HG02885 (cell line): Measurements from ENCODE around the gene LONRF3.

Source experiments
- ATAC-seq: cut with Tn5 transposase; IDR thresholded peaks from one replicate; pipeline ENCODE4 v1.9.1; 2021; ENCODE audit warnings: mild to moderate bottlenecking; ENCODE audit not compliant: unreplicated experiment, poor library complexity

The LONRF3 gene

DNA sequence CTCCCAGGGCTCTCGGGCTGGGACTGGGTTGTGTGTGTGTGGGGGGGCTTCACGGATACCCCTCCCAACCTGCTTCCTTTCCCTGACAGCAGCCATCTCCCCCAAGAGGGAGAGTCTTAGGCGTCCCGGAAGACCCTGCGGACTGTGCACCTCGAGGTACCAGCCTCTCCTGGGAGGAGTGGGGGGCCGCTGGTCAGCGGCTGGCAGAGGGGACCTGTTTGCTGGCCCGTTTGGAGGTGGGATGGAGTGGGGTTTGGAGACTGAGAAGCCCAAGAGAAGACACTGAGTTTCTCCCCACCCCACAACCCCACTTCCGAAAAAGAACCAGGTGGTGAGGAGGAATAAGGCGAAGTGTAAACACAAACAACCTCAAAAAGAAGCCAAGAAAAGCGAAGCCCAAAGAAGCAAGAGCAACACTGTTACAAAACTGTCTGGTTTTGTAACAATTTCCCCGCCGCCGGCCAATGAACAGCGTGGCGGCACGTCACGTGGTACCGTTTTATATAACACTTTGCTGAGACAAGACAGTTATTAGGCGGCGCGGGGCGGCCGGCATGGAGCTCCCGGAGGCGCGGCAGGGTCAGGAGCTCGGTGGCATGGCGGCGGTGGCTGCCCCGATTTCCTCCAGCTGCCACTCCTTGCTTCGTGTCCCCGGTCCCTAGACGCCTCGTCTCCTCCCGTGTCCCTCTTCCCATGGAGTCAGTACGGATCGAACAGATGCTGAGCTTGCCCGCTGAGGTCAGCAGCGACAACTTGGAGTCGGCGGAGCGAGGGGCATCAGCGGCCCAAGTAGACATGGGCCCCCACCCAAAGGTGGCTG, at the start of gene LONRF3:
TSS of gene LONRF3 (plus strand) at position 531 of the 820 bp plus-strand sequence. CDS start at position 694, 163 bp downstream.
- no peak for ATAC-seq

DNA sequence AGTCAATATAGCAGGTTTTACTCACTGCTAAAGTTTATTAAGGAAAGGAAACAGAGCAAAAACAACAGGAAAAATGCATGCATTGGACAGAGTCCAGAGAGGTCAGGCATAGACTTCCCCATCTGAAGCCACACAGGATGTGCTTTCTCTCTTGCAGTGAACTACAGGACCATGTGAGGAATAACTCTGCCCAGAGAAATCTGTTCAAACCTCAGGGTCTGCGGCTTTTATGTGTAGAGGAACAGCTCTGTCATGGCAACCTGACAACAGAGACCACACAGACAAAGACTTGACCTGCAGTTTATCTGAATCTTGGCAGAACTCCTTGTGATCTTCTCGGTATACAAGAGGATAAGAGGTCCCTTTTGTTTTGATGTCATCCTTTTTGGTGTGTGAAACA, 46.3 kb upstream of the LONRF3 start:
- ATAC-seq: no peak

DNA sequence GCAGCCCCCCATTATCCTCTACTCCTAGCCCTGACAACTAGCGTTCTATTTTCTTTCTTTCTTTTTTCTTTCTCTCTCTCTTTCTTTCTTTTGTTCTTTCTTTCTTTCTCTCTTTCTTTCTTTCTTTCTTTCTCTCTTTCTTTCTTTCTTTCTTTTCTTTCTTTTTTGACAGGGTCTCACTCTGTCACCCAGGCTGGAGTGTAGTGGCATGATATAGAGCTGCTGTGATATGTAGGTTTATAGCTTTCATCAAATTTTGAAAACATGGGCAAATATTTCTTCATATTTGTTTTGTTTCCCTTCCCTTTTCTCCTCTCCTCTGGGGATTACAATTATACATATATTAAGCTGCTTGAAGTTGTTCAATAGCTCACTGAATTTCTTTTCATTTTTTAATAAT, 39.1 kb upstream of the LONRF3 start:
- ATAC-seq: no peak

DNA sequence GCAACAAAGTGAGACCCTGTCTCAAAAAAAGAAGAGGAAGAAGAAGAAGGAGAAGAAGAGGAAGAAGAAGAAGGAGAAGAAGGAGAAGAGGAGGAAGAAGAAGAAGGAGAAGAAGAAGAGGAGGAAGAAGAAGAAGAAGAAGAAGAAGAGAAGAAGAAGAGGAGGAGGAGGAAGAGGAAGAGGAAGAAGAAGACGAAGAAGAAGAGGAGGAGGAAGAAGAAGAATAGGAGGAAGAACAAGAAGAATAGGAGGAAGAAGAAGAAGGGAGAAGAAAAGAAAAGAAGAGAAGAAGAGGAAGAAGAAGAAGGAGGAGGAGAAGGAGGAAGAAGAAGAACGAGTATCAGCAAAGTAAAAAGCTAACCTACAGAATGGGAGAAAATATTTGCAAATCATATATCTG, 33.3 kb upstream of the LONRF3 start:
- no peak for ATAC-seq

DNA sequence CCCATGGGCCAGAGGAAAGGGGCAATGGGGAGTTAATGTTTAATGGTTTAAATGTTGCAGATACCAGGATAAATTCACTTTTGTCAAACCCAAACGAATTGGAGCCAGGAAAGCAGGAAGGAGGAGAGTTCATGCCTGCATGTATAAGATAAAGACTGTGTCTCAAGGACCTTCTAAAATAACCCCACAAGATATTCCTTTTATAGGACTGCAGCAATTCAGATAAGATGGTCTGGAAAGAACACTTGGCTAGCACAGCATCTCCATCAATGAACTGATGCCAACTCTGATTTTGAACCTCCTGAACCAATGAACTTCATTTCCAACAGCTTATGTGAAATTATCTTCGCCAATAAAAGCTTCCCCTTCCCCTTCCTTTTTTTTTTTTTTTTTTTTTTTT, 31.3 kb upstream of the LONRF3 start:
- no peak for ATAC-seq

DNA sequence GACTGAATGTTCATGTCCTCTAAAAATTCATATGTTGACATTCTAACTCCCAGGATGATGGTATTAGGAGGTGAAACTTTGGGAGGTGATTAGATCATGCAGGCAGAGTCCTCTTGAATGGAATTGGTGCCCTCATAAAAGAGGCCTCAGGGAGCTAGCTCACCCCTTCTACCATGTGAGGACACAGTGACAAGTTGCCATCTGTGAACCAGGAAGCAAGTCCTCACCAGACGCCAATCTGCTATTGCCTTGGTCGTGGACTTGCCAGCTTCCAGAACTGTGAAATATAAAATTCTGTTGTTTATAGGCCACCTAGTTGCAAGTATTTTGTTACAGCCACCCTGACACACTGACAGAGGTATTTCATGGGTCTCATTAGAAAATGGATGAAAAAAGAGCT, 28.5 kb upstream of the LONRF3 start:
- no peak for ATAC-seq

DNA sequence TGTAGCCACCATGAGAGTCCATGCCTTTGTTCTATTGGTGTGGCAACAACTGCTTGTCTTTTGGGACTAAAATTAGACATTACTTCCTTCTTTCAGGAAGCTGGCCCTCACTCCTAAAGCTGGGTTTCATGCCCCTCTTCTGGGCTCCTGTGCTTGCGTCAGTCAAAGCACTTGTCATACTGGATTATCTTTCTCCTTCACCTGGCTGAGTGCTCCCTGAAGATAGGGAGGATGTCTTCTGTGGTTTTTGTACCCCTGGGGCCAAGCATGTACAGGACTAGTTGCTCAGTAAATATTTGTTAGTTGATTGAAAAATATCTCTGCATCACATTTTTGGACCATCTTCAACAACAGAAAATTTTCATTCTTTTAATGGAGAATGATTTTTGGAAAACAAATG, 26.1 kb upstream of the LONRF3 start:
- no peak for ATAC-seq

DNA sequence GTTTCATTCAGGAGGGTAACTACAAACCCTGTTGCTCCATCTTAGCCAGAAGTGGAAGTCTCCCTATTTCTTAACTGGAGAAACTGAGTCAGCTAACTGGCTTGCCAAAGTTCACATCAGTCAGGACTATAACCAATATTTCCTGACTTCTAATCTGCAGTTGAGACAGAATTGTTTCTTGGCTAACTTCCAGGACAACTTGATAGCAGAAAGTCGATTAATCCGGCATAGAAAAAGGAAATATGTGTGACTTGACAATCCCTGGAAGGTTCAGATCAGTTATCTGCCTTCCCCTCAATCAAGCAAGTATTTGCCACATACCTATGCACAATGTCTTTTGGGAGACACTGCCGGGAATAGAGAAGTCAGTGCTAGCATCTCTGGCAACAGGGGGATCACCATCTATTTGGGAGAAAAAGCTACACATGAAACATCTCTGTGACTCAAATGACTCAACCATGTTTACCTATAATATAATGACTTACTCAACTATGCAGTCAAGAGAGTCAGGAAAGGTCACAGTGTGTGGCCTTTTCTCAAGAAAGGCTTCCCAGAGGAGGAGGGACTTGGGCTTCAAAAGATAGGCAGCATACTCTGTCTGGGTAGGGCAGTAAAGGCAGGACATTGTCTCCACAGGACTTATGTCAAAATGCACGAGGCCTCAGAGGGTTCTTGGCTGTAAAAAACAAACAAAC, 12.4 kb upstream of the LONRF3 start:
- ATAC-seq: no peak

DNA sequence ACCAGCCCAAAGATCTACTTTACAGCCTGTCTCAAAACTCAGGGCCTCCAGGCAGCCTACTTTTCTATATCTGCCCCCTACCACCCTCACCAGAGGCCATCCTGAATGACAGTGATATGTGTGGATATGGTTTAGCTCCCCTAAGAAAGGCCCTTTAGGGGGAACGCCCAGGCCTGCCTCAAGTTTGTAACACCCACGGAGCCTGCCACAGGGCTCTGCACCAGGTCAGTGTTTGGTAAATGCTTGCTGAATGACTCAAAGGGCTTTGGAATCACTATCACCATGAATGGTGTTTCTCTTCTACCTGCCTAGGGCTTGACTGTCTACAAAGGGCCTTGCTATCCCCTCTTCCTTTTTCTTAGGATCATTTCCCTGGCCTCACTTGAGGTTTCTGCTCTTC, 11.3 kb upstream of the LONRF3 start:
- ATAC-seq: no peak

DNA sequence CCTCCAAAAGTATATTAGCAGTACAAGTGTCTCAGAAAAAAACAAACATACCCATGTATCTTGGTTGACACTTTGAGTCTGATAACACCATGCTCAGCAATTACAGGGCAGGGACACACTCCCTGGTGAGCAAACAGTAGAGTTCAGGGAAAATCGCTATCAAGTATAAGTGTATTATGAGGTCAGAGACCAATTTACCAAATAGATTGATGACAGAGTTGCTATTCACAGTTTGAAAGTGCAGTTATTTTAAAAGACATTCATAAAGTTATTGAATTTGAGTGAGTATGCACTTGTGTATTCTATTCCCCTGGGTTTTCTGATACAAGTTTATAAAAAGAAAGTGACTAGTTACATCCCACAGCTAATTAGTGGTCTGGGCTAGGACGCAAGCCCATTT, 10.2 kb upstream of the LONRF3 start:
- no peak for ATAC-seq

DNA sequence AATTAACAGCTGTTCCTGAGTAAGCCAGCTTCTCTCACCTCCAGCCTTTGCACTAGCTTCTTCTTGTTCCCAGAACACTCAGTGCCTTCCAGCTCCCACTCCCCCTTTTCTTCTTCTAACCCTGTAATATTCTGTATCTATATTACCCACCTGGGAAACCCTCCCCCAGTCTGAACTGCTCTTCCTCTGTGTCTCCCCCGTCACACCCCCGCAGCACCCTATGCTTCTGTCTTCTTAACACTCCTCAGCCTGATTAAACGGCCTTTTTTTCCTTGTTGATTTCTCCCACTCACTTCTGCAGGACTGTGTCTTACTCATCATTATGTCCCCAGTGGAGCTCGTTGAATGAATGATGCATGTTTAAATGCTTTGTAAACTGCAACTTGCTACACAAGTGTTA, 9.0 kb upstream of the LONRF3 start:
- ATAC-seq: no peak

DNA sequence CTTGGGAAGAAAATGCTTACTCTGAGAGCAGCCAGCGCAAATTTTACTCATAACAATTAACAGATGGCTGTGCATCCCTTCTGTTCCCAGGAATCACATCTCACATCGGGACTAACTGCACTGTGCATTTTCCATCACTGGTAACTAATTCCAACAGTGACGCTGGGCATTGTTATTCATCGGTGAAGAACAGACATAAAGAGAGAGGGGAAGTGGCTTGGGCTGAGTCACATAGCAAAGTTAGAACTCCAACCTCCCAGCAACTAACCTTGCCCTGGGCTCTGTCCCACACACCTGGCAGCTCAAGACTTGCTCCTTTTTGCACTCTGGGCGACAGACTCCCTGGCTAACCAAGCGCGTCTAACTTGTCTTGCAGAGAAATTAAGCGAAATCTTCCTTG, 6.4 kb upstream of the LONRF3 start:
- no peak for ATAC-seq

DNA sequence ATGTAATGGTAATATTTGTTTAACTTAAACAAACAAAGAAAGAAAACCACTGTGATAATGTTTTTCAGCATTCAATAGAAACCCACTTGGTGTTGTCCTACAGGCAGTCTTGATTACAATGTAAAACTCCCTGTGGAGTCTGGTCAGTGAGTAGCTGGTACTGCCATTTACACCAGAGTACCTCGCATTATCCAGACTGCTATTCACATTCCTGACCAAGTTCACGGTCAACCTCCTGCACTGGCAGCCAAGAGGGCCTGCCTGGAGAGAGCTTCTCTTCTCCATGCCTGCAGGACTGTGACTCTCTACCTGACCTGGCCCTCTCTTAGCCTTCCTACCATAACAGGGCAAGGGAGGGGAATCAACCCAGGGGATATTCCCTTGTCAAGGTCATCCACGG, 2.9 kb upstream of the LONRF3 start:
- no peak for ATAC-seq

DNA sequence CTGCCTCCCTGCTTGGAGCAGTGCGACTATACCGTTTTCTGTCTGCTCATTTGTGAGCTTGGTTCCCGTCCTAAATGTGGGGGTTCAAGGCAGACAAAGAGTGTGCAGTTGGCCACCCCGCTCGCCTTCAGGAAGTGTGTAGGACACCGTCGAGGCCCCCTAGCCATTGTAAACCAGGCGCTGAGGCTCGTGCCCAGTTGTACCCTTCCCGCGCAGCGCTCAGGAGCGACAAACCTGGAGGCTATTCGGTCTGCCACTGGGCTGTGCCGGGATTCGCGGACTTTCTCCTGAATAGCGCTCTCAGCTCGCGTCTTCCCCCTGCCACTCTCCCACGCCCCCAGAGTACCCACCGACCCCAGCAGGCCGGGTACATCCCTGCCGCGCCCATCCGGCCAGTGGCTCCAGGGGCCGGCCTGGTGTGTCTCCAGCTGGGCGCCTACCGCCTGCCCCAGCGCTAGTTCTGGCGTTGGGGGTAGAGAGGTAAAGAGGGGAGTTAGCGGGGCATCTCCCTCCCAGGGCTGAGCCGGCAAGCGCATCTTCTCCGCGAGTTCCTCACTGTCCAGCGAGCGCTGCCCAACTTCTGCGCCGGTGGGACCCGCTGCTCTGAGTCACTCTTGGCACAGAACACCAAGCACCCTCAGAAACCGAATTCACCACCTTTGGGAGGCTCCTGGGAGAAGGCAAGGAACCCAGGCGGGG, 880 bp upstream of the LONRF3 start:
- no peak for ATAC-seq

DNA sequence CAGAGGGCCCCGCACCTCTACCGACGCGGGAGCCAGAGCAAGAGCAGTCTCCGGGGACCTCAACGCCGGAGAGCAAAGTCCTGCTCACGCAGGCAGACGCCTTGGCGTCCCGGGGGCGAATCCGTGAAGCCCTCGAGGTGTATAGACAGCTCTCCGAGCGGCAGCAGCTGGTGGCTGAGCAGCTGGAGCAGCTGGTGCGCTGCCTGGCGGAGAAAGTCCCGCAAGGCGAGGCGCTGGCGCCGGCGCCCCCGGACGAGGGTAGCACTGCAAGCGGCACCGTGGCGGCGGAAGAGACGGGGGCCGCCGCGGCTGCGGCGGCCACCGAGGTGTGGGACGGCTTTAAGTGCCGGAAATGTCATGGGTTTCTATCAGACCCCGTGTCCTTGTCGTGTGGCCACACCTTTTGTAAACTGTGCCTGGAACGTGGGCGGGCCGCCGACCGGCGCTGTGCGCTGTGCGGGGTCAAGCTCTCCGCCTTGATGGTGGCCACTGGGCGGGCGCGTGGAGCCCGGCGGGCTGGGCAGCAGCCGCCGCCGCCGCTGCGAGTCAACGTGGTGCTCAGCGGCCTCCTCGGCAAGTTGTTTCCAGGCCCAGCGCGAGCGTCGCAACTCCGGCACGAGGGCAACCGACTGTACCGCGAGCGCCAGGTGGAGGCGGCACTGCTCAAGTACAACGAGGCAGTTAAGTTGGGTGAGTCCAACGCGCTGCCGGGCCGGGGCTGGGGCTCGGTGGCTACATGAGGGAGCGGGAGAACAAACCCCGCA, 672 bp downstream of the LONRF3 start:
- ATAC-seq: no peak

DNA sequence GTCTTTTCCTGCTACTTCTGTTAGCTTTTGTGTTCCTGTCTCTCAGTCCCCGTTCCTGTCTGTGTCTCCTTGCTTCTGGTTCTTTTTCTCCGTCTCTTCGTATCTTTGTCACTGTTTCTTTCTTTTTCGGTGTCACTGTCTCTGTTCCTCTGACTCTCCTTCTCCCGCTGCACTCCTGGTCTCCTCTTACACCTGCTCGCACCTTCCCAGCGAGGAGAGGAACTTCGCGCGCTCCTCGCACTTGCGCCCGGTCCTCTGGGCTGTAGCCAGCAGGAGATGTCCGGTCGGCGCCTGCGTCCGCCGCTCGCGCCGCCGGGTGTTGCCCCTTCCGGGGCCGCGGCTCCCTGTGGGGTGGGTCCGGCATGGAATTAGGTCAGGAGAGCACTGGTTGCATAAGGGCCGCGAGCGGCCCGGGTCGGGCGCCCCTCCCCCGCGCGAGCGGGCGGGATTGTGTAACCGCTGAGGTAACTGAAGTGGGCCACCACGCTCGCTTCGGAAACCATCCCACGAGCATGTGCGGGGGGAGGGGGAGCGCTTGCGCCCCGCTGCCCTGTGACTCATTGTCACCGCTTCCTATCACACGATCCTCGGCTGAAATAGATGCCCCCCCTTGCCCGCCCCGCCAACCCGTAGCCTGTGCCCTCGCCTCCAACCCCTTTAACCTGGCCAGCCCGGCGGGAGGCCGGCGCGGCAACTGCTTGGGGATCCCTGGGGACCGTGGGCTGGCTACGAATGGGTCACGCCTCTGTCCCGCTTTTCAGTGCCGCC, 1.6 kb downstream of the LONRF3 start:
- no peak for ATAC-seq

DNA sequence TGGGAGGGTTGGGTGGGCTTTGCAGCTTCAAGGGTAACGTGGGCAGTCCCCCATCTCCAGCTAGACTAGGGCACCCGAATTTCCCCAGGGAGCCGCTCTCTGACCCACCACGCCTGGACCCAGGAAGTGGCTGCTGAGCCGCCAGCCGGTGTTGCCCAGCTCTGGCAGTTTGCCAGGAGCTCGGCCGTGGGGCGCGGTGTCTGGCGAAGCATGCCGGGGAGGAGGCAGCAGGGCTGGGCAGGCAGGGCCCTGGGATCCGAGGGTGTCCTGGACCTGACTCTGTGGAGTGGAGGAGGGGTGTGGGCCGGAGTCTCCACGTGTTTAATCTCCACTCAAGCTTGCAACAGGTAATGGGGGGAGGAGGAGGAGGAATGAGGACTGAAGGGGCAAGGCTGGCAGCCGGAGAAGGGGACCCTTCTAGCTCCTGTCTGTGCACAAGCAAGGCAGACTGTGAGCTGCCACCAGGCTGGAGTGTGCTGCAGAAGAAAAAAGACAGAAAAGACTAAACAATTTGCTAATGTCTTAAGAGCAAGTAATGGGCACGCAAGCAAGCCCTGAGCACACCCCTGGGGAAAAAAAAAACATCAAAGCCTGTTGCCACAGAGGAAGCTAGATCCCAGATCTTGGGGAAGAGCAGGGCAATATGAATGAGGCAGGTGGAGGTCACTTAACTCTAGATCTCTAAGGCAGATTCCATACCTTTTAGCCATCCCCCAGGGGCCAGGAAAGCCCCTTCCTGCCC, 2.4 kb downstream of the LONRF3 start:
- no peak for ATAC-seq

DNA sequence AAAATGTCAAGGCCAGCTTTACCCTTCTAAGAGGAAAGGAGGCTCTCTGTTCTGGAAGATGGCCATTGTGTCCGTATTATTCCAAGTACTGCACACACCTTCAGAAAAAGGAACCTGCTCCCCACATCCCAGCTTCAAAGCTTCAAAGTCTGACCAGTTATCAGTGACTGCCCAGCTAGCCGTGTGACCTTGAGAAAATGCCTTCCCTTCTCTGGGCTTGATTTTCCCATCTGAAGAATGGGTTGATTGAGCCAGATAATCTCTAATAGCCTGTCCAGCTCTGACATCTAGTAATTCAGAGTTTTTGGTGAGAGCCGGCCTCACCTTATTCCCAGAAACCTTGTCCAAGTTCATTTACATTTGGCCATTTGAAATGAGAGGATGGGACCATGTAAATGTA, 3.0 kb downstream of the LONRF3 start:
- no peak for ATAC-seq

DNA sequence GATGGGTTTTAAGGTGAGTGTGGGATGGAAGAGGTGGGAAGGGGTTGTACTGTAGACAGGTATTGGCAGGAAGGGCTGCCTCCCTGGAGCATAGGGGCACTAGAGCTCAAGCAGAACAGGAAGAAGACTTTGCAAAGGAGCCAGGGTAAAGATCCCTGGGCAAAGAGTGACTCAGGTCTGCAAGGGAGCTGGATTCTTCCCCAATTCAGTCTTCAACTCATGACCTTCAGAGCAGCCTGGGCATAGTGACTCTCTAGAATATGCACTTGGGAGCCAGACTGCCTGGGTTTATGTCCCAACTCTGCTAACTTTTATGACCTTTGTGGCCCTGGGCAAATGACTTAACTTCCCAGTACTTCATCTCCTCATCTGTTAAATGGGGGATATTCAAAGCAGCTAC, 4.0 kb downstream of the LONRF3 start:
- no peak for ATAC-seq
